HUDEP-2 (cell line): ENCODE results near the gene NEUROG1.

Experiments
- DNase-seq, 76 experiments: peaks; one replicate each; lab custom pipeline; 2025; ENCODE audit not compliant: unreplicated experiment in 76 of 76; lab: John Stamatoyannopoulos, UW

The NEUROG1 gene

GRCh38 chr5:135535820-135536801 lies at the start of gene NEUROG1:
TSS of gene NEUROG1 (minus strand) at chr5:135535964. CDS start at chr5:135535690, 274 bp downstream.
- peak in 3 of 76 experiments; percentile 14 to 42 (median 19) for DNase-seq

GRCh38 chr5:135584918-135585317 lies 49.2 kb upstream of the NEUROG1 start:
- no peak for DNase-seq

- DNase-seq = no peak
Observed at GRCh38 chr5:135584276-135584675, 48.5 kb upstream of the NEUROG1 start.

GRCh38 chr5:135582099-135582781 lies 46.5 kb upstream of the NEUROG1 start:
- no peak for DNase-seq

- no peak for DNase-seq
Observed at GRCh38 chr5:135578685-135579341, 43.0 kb upstream of the NEUROG1 start, which contains the start of gene CXCL14. TSS of gene CXCL14 (minus strand) at chr5:135578991. CDS start at chr5:135578778, 213 bp downstream.

- DNase-seq = no peak
Observed at GRCh38 chr5:135578305-135578684, 42.5 kb upstream of the NEUROG1 start.

- no peak for DNase-seq
Observed at GRCh38 chr5:135577421-135577820, 41.7 kb upstream of the NEUROG1 start.

- DNase-seq = no peak
Observed at GRCh38 chr5:135576075-135576599, 40.4 kb upstream of the NEUROG1 start.

- no peak for DNase-seq
Observed at GRCh38 chr5:135574493-135574892, 38.7 kb upstream of the NEUROG1 start.

- no peak for DNase-seq
Observed at GRCh38 chr5:135571902-135572301, 36.1 kb upstream of the NEUROG1 start.

GRCh38 chr5:135571066-135571609 lies 35.4 kb upstream of the NEUROG1 start:
- DNase-seq = no peak

GRCh38 chr5:135570453-135570764 lies 34.6 kb upstream of the NEUROG1 start:
- no peak for DNase-seq

GRCh38 chr5:135569755-135570452 lies 34.1 kb upstream of the NEUROG1 start:
- peak in 30 of 76 experiments; percentile 2 to 49 (median 24) for DNase-seq

- peak in 1 of 76 experiments; percentile 19 for DNase-seq
Observed at GRCh38 chr5:135568923-135569360, 33.2 kb upstream of the NEUROG1 start.

GRCh38 chr5:135568246-135568645 lies 32.5 kb upstream of the NEUROG1 start:
- peak in 10 of 76 experiments; percentile 10 to 64 (median 53) for DNase-seq

- DNase-seq = no peak
Observed at GRCh38 chr5:135567661-135568060, 31.9 kb upstream of the NEUROG1 start.

- peak in 15 of 76 experiments; percentile 9 to 38 (median 17) for DNase-seq
Observed at GRCh38 chr5:135566422-135567400, 30.9 kb upstream of the NEUROG1 start.

- peak in 67 of 76 experiments; percentile 5 to 82 (median 62) for DNase-seq
Observed at GRCh38 chr5:135565725-135566421, 30.1 kb upstream of the NEUROG1 start.
